HG03064 (cell line): Measurements from ENCODE around the gene CDH9.
"Not testable (repeated sequence)": the region's sequence is repeated elsewhere in the genome, so short reads cannot be mapped to it uniquely, and the experiment has no call there.

Source experiments
- ATAC-seq: cut with Tn5 transposase; IDR thresholded peaks from one replicate; pipeline ENCODE4 v1.9.1; 2021; ENCODE audit warnings: low read depth; ENCODE audit not compliant: unreplicated experiment

Gene CDH9

GRCh38 chr5:26959290-26959689 lies 79.1 kb downstream of the CDH9 start:
- ATAC-seq: no peak

- no peak for ATAC-seq
These were observed 83.2 kb downstream of the CDH9 start for GRCh38 chr5:26955161-26955560.

DNA sequence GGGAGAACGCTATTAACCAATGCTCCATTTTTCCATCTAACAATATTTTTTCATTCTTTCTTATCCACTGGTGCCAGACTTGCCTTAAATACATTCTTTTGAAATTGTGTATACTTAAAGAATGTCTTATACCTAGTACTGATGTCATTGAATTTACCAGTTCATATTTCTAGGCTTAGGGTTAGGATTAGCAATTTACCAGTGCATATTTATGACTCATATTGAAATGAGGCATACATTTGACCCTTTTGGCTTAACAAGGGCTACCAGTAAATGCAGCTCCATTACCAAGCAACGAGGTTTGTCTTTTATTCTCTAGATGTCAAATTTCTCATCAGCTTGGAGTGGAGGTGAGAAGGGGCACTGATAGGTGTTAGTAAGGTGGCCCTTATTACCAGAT lies 89.5 kb downstream of the CDH9 start:
- no peak for ATAC-seq

DNA sequence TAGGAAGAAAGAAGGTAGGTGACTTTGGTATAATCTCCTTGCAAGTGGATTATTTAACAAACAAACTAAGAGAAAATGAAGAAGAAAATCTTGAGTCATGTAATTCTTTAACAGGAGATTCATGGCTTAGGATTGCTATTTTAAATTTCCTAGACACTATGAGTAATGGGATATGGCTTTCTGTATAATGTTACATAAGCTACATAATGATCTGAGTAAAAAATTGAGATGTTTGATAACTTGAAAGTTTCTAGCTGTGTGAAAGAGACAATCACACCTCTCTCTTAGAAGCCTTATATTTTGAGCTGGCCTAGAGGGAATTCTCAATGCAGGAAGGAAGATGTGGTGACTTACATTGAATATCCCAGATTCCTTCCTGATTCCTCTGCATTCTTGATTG lies 92.5 kb downstream of the CDH9 start:
- ATAC-seq: no peak

DNA sequence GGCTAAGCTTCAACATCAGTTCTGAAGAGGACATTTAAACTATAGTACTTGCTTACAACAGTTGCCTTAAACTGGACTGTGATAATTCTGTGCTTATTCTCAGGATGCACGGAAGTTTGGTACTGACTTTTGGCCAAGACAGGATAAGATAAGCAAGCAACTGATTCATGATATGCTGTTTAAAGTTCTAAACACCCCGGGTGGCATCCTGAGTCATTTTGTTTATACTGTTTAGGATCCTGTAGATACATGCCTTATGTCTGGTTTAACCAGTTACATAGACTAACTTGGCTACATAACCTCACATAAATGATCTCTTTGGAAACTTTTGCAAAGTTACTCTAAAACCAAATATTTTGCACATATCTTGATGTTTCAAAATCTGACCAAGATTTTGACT lies 95.9 kb downstream of the CDH9 start:
- no peak for ATAC-seq

DNA sequence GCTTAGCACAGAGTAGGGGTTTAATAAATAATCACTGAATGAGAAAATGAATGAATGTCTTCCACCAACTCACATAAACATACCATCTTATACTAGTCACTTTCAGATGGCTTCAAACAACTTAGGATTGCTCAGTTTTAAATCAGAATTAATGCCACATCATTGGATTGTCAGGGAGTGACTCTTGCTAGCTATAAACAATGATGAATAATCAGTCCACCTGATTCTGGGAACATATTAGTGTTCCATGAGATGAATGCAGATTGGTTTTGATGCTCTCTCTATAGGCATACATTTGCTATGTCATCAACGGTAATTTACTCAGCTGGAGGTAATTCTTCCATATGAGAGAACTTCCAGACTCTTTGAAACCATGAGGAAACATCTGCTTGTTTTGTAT lies 97.4 kb downstream of the CDH9 start:
- ATAC-seq: no peak

GRCh38 chr5:26932238-26932637 lies 106.1 kb downstream of the CDH9 start:
- no peak for ATAC-seq

DNA sequence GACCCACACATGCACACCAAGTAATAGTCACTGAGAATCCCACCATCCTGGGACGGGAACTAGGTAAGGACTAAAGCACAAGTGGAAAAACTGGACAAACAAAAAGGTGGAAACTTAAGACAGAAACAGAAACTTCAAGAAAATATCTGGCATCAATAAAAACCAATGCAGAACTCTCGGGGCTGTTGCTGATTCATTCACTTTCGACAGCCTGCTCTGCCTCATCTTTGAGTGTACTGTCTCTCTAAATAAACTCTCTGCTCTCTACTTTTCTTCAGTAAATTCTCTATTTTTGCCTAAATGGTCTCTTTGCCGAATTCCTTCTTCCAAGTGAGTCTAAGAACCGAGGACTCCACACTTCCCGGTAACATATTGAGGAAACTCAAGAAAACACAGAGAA lies 116.9 kb downstream of the CDH9 start:
- ATAC-seq: no peak

GRCh38 chr5:26903469-26903868 lies 134.9 kb downstream of the CDH9 start:
- ATAC-seq: no peak

DNA sequence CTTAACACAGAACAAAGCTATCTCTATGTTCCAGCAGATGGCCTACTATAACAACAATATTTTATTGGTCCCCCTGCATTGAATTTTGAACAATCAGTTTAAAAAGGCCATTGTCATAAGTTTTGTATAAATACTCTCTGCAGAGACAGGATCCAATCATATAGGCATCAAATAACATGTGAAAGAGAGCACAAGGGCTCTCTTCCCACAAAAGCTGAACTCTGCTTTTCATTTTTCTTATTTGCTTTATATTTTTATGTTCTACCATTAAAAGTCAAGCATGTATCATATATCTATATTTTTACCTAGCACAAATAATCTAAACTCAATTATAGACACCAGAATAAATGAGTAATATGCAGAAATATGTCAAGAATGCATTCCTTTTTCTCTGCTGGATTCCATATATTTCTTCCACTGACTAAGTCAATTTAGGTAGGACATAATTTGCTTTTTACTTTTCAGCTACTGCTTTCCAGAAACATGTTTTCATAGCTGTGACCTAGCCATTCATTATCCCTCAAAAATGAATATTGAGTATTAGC lies 143.6 kb downstream of the CDH9 start:
- no peak for ATAC-seq

GRCh38 chr5:26893078-26893477 lies 145.3 kb downstream of the CDH9 start:
- ATAC-seq: no peak

- no peak for ATAC-seq
These were observed 148.6 kb downstream of the CDH9 start for GRCh38 chr5:26889815-26890214.

DNA sequence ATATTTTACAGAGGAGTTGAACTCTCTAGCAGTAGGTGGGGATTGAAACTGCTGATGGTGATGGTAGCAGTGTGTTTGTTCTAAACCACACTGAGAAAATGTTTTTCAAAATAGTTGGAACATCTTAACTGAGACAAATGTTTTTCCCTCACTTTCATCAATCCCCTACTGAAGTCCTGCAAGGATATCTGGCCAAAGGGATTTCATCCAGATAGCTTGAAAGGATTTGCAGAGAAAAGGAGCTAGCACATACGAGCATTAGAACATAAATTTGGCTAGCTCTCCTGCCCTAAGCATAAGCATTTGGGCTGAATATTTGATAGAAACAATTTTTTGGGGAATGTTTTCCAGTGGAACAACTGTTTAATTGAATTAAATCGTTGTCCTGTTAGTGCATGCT lies 153.9 kb downstream of the CDH9 start:
- no peak for ATAC-seq

- ATAC-seq: no peak
These were observed 155.0 kb downstream of the CDH9 start for GRCh38 chr5:26883375-26883774.

DNA sequence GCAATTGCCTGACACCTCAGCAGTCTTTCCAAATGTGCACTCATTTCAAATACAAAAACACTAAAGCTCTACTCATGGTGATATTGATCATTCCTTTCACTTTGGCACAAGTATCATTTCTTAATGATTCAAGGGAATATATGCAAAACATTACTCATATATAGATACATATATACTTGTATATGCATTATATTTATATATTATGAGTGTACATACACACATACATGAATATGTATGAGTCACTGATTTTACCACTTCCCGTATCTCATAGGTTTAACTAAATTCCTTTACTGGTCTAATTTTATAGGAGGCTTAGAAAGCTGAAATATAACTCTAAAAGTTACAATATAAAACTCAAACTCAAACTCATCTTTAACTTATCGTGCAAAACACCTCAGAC lies 156.5 kb downstream of the CDH9 start:
- no peak for ATAC-seq

- no peak for ATAC-seq
These were observed 161.2 kb downstream of the CDH9 start for GRCh38 chr5:26877154-26877553.

DNA sequence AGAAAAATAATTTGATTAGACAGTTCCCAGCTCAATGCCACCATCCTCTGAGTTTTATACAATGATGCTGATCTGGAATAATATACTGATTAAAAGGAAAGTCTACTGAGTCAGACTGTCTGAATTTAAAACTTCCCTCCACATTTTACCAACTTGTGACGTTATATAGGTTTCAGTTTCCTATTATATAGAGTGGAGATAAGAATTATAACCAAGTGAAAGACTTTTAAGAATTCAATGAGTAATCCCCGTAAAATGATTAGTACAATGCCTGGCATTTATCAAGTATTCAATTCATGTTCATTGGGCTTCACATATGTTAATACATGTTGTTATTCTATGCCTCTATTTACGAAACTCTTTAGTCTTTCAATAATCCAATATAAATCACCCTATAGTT lies 166.0 kb downstream of the CDH9 start:
- ATAC-seq: no peak

DNA sequence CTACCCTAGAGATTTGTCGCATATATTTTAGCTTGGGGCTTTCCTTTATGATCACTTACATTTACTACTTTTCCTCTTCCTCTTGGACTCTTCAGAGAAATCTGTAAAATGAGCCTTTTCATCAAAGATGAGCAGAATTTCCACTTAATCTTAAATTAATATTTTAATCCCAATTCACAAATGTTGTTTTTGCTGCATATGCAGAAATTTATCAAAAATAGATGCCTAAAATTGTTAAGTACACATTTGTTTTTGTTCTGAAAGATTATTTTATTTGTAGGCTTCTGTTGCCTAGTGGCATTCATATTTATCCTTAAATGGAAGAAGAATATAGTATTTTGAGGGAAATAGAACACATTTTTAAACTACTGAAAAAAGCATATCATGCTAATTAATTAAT lies 168.6 kb downstream of the CDH9 start:
- no peak for ATAC-seq

- ATAC-seq: no peak
These were observed 169.9 kb downstream of the CDH9 start for GRCh38 chr5:26868504-26868903.

DNA sequence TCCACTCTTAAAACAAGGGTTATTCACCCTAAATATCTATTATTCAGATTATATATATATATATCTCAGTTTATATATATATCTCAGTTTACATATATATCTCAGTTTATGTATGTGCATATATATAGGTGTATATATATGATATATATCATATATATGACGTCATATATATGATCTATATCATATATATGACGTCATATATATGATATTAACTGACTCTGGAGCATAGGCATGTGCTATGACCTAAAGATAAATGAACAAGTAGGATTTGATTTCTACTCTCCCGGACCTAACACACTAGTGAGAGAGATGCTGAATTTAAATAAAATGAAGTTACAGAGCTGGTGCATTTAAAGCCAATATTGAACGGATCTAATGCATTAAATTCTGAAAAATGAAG lies 174.3 kb downstream of the CDH9 start:
- no peak for ATAC-seq

- ATAC-seq: no peak
These were observed 182.1 kb downstream of the CDH9 start for GRCh38 chr5:26856238-26856637.

- not testable (repeated sequence) for ATAC-seq
These were observed 185.9 kb downstream of the CDH9 start for GRCh38 chr5:26852450-26852849.

DNA sequence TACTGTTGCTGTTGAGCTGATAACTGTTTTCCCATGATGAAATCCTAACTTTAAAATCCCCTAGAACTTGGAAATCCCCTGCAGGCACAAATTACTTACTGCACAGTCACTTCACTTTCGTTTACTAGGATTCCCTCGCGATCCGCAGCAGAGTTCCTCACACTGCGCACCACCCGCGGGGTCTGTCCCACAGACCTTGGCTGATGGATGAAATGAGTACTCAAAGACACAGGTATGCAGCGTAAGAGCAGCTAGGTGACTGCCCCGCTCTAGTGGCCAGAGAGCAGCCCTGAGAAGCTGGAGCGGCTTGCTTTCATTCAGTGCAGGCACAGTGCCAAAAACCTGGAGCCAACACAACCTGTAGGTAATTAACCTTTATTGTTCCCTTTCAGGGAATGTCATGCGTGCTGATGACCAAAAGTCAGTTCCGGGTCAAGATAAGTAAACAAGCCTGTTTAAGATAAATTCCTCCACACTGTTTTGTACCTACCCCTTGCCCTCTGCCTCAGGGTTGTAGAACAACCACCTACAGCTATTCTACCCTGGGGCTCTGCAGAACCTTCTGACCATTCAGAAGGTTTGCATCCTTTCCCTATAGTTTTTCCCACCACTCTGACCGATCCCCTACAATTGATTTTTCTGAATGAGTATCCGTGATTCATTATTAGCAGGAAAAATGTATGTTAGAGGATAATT lies 191.2 kb downstream of the CDH9 start:
- ATAC-seq: no peak
